ENCODE data around the gene ESD.
"Not testable (repeated sequence)": the region's sequence is repeated elsewhere in the genome, so short reads cannot be mapped to it uniquely, and the experiment has no call there.

The ESD gene

GRCh38 chr13:46797501-46798237 is 708 bp upstream of the ESD start:
- DNase-seq: peak in 1 of 10 donors; percentile 36
- intact Hi-C loops (cut with DNase I): no loop called here

GRCh38 chr13:46796129-46796514 is 839 bp downstream of the ESD start:
- no peak for DNase-seq
- intact Hi-C loops (cut with DNase I): no loop called here

GRCh38 chr13:46795321-46795720 is 1.6 kb downstream of the ESD start:
- intact Hi-C loops (cut with DNase I): no loop called here
- DNase-seq: no peak

- intact Hi-C loops (cut with DNase I): no loop called here
- no peak for DNase-seq
These were observed 13.5 kb downstream of the ESD start for GRCh38 chr13:46783504-46783903.

- intact Hi-C loops (cut with DNase I): no loop called here
- DNase-seq: no peak
These were observed 14.3 kb downstream of the ESD start for GRCh38 chr13:46782691-46783090.

GRCh38 chr13:46782066-46782465 is 14.9 kb downstream of the ESD start:
- no peak for DNase-seq
- intact Hi-C loops (cut with DNase I): no loop called here

- DNase-seq: no peak
- intact Hi-C loops (cut with DNase I): no loop called here
These were observed 18.1 kb downstream of the ESD start for GRCh38 chr13:46778890-46779289.

- intact Hi-C loops (cut with DNase I): no loop called here
- no peak for DNase-seq
These were observed 18.9 kb downstream of the ESD start for GRCh38 chr13:46778095-46778494.

- intact Hi-C loops (cut with DNase I): no loop called here
- DNase-seq: no peak
These were observed 21.4 kb downstream of the ESD start for GRCh38 chr13:46775385-46776107.

GRCh38 chr13:46773541-46773940 is 23.4 kb downstream of the ESD start:
- intact Hi-C loops (cut with DNase I): no loop called here
- DNase-seq: no peak

- intact Hi-C loops (cut with DNase I): no loop called here
- no peak for DNase-seq
These were observed 25.3 kb downstream of the ESD start for GRCh38 chr13:46771693-46772092.

- intact Hi-C loops (cut with DNase I); DNase-seq: not testable (repeated sequence)
These were observed 27.0 kb downstream of the ESD start for GRCh38 chr13:46769925-46770324.

GRCh38 chr13:46761866-46762265 is 35.1 kb downstream of the ESD start:
- no peak for DNase-seq
- intact Hi-C loops (cut with DNase I): no loop called here

GRCh38 chr13:46761174-46761573 is 35.8 kb downstream of the ESD start:
- intact Hi-C loops (cut with DNase I): no loop called here
- DNase-seq: no peak

- intact Hi-C loops (cut with DNase I): no loop called here
- DNase-seq: no peak
These were observed 37.1 kb downstream of the ESD start for GRCh38 chr13:46759846-46760245.

GRCh38 chr13:46757640-46758039 is 39.3 kb downstream of the ESD start:
- no peak for DNase-seq

GRCh38 chr13:46756977-46757376 is 40.0 kb downstream of the ESD start:
- no peak for DNase-seq
- intact Hi-C loops (cut with DNase I): no loop called here

More at GRCh38 chr13:46757640-46758039, 39.3 kb downstream of the ESD start:
- intact Hi-C loops (cut with DNase I): no loop called here

- intact Hi-C loops (cut with DNase I); DNase-seq: not testable (repeated sequence)
These were observed 41.5 kb downstream of the ESD start for GRCh38 chr13:46755508-46755907.

- intact Hi-C loops (cut with DNase I): no loop called here
- DNase-seq: no peak
These were observed 42.1 kb downstream of the ESD start for GRCh38 chr13:46754812-46755211.

- no peak for DNase-seq
- intact Hi-C loops (cut with DNase I): no loop called here
These were observed 43.0 kb downstream of the ESD start for GRCh38 chr13:46753917-46754316.

GRCh38 chr13:46753137-46753536 is 43.8 kb downstream of the ESD start:
- intact Hi-C loops (cut with DNase I): no loop called here
- DNase-seq: no peak

Data from posterior cingulate gyrus (tissue), 11 donors.